NCI-H146 treated with DMSO at 0.1 percent for 48 hours (cell line): ENCODE data around the gene MAP2K5.
"Not testable (repeated sequence)": the region's sequence is repeated elsewhere in the genome, so short reads cannot be mapped to it uniquely, and the experiment has no call there.

ENCODE experiments used
- DNase-seq: peaks from one replicate; lab custom pipeline; 2025; ENCODE audit not compliant: unreplicated experiment; lab: John Stamatoyannopoulos, UW

MAP2K5 gene

DNA sequence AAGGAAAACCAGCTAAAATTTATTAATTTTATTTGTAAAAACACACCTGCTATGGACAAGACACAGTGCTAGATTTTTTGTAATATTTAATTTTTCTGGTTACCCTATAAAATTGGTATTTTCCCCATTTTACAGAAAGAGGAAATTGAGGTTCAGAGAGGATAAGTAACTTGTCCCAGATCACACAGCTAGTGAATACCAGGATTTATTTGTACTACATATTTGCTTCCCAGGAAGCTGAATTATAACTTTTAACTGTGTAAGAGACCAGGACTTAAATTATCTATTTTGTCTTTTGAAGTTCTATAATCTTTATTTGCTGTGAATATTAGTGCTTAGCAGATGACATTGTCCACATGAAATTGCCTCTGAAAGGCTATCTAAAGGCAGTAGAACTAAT, 49.7 kb downstream of the MAP2K5 start:
- no peak for DNase-seq

GRCh38 chr15:67593562-67593961, 51.1 kb downstream of the MAP2K5 start:
- peak; percentile 54 for DNase-seq

- no peak for DNase-seq
Observed at GRCh38 chr15:67594770-67595169, 52.3 kb downstream of the MAP2K5 start.

DNA sequence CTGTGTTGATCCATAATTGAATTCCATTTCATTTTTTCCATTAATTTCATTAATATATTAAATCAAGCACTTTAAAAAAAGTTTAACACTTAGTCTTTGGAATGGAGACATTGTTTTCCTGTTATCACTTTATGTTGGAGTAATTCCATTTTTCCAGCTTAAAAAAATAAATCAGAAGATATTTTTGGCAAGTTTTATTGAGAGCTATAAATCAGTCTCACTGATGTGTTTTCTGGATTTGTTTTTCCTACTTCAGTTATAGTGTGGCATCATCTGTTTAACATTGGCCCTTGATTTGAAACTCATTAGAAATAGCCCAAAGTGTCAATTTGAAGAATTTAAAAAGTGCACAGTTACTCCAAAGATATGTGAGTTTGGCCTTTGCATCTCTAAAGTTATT, 53.1 kb downstream of the MAP2K5 start:
- DNase-seq, result no peak

DNA sequence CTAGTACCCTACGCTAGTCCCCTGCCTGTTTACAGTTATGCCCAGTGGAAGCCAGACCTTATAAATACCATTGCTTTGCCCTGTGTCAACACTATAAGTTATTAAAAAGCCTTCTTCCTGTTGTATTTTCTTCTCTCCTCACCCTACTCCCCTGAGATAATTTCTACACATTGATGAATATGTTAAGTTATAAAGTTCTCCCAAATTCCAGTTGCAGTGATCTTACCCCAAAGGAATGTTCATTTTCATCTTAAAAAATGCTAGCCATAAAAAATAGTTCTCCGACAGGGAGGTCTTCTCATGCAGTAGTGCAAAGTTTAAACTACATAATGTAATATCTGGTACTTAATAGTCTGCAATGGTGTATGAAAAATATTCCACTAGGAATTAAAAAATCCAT, 58.6 kb downstream of the MAP2K5 start:
- DNase-seq, result no peak

- no peak for DNase-seq
Observed at GRCh38 chr15:67603063-67603462, 60.6 kb downstream of the MAP2K5 start.

DNA sequence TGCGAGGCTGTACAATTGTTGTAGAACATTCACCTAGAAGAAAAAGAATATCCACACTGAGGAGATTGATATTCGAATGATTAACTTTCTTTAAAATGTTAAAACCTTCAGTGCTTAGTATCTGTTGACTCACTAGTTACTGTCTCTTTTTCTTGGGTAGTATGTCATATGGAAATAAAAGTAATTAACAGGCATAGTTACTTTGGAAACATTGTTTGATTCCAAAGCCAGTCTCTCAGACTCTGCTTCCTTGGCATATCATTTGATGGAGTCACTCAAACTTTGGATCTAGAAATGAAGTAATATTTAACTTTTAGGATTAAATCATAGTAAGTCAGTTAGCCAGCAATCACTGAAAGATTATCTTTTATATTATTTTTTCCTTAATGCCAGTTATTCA, 63.4 kb downstream of the MAP2K5 start:
- DNase-seq, result no peak

DNA sequence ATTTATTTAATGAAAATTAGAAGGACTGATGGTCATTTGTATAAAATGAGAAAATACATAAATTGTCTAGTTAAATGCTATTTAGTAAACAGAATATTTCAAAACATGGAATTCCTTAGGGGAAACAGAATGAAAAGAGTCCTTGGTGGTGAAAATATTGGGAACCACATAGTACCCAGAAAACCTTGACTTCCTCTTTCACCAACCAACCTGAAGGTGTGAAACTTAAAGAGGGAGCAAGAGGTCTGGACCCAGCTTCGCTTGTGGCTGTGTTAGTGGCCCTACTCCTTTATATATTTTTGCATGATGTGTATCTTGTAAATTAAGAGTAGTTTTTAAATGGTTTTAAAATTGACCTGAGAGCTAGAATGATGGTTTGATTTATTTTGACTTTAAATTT, 64.2 kb downstream of the MAP2K5 start:
- no peak for DNase-seq

DNA sequence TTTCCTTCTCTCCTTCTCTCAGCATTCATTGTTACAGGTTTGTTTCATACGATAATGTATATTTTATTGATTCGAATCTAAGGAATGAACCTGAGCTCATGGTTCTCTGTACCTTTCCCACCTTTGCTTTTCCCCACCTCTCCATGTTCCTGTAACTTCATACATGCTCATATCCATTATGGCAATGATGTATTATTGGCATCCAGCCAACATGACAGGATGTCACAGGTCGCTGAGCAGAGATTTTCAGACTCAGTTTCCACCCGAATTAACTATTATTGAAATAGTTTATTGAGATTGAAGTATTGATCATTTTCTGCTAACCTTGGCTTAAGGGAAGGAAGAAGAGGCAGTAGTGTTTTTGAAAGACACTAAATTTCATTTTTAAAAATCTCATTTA, 64.8 kb downstream of the MAP2K5 start:
- no peak for DNase-seq

DNA sequence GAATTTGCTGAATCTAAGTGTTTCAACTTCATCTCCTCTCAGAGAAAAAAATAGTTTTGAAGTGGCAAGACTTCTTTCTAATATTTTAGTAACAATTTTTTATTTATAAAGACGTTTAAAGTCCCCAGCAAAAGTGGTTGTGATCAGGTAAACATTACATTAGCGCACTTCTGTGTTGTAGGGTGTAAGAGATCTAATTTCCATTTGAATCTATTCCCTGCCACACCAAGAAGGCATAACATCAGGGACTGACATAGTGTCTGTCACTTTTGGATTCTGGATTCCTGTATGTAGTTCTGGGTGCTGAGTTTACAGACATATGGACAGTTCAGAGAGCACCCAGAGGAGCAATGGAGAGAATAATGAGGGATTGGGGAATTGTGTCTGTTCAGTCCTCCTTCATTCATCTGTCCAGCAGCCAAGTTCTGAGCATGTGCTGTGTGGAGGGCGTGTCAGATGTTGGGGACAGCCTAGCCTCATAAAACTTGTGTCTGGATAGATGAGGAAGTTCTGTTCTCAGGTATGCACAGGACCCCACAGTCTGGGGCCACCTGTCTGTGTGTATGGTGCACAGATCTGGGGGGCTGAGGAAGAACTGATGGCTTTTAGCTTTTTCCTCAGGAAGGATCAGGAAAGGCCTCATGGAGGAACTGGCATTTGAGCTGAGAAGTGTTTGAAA, 65.6 kb downstream of the MAP2K5 start:
- no peak for DNase-seq

DNA sequence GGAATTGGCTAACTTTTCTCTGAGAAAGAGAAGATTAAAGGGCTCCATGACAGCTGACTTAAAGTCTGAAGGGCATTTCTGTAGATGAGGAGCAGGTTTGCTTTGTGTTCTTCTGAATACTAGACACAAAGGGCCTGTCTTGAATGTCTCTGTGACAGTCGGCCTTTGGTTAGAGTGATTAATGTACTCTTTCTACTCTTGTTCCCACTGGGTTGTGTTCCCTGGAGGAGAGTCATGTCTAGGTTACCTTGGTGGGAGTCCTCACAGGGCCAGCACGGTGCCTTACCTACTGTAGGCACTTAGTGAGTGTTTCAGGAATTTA, 66.1 kb downstream of the MAP2K5 start:
- DNase-seq, result no peak

- DNase-seq, result no peak
Observed at GRCh38 chr15:67611370-67612369, 69.2 kb downstream of the MAP2K5 start.

DNA sequence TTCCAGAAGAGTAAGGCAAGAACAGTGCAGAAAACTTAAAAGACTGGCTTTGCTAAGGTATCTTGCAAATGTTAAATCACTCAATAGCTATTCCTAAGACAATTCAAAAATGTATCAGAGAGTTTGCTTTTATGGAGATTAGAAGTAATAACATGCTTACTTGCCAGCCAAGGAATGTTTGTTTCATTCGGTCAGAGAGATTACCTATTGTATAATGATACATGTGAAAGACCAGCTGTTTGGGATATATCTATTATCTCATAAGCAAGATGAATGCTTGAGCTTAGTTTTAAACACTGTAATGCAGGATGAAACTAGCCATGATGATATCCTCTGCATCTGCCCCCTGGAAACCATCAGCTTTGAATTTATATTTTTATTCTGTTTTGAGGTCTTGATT, 70.7 kb downstream of the MAP2K5 start:
- no peak for DNase-seq

GRCh38 chr15:67613708-67614107, 71.2 kb downstream of the MAP2K5 start:
- DNase-seq, result no peak

DNA sequence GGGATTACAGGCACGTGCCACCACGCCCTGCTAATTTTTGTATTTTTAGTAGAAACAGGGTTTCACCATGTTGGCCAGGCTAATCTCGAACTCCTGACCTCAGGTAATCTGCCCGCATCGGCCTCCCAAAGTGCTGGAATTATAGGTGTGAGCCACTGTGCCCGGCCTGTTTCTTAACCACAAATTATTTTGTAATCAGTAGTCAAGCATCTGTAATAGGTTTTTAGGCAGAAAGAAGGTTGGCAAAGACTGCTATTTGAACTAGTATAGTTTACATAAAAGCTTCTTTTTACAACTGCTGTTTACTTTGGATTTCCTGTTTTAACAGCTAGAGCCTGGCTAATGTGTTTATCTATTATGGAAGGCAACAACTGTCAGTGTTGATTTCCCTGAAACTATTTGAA, 72.6 kb downstream of the MAP2K5 start:
- peak; percentile 8 for DNase-seq

GRCh38 chr15:67618297-67618696, 75.8 kb downstream of the MAP2K5 start:
- no peak for DNase-seq

DNA sequence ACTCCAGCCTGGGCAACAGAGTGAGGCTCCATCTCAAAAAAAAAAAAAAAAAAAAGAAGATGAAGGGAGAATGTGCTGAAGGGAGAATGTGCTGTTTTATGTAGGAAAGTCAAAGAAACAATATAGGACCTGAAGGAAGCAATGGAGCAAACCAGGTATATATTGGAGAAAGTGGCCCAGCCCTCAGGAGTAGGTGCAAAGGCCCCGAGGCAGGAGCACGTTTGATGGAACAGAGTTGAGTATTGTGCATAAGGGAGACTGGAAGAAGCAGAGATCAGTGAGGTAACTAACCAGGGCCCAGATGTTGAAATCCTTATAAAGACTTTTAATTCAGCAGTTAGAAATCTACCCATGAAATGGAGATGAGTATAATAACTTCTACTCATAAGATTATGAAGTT, 79.6 kb downstream of the MAP2K5 start:
- DNase-seq, result no peak

GRCh38 chr15:67632261-67632660, 89.8 kb downstream of the MAP2K5 start:
- no peak for DNase-seq

DNA sequence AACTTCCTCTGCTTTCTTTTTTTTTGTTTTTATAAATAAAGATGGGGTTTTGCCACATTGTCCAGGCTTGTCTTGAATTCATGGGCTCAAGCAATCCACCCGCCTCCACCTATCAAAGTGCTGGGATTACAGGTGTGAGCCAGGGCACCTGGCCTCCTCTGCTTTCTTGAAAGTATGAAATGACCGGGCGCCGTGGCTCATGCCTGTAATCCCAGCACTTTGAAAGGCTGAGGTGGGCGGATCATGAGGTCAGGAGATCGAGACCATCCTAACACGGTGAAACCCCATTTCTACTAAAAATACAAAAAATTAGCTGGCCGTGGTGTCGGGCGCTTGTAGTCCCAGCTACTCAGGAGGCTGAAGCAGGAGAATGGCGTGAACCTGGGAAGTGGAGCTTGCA, 93.4 kb downstream of the MAP2K5 start:
- not testable (repeated sequence) for DNase-seq

- DNase-seq, result no peak
Observed at GRCh38 chr15:67639591-67639990, 97.1 kb downstream of the MAP2K5 start.

- no peak for DNase-seq
Observed at GRCh38 chr15:67641453-67641852, 99.0 kb downstream of the MAP2K5 start.

DNA sequence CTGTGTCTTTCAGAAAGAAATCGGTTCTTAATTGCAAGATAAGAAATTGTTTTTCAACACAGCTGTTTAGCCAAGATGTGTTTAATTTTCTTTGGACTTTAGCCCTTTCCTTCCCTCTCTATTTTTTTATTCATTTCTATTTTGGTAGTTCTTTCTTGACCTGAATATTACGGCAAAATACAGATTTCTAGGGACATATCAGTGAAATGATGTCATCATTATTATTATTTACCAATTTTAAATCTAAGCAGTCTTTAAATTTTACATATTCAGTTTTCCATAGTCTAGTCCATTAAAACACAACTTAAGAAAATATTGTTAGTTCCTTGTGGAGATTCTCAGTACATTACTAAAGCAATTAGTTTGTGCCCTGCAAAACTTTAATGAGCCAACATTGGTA, 104.3 kb downstream of the MAP2K5 start:
- no peak for DNase-seq
